A204.1 (cell line): ENCODE measurements around the gene PJVK.

Experiments
- FAIRE-seq: peaks from 2 replicates; lab custom pipeline; 2012; peaks lifted over from hg19 to GRCh38; lab: Jason Lieb, UNC

PJVK gene

DNA sequence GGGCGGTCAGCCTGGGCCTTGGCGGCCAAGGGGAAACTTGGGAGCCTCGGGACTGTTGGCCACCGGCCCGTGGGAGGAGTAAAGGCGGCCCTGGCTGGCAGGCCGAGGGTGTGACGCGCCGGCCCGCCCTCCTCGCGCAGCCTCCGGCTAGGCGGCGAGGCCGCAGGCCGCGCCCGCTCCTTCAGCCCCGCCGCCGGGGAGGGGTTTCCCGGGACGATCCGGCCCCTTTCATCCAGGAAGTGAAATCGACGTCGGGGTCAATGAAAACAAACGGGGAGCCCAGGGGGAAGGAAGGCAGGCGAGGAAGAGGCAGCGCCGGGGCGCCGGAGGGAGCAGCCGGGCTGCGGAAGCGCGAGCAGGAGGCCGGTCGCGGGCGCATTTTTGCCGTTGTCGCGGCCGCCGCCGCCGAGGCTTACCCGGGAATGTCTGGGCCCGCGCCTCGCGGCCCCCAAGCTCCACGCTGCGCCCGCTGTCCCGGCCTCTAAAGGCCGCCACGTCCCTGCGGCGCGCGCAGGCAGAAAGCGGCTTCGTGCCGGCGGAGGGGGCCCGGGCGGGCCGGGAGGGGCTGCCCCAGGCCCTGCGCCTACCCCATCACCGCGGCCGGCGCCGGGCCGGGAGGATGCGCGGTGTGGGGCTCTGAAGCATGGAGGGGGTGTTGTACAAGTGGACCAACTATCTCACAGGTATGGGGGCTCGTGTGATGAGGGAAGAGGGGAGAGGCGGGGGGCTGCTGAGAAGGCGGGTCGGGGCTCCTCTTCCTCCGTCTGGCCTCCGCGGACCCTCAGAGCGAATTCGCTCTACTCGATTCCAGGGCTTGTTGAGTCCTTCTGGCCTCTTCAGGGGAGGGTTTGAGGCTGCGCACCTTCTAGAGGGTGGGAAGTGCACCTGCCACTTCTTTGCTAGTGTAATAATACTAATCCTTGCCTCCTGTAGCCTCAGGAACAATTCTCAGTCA lies 29.3 kb downstream of the PJVK start, which contains the start of gene PLEKHA3:
Gene PLEKHA3 (plus strand): TSS at position 231 of the 955 bp plus-strand sequence. CDS start 413 bp downstream, at position 644.
- no peak for FAIRE-seq

DNA sequence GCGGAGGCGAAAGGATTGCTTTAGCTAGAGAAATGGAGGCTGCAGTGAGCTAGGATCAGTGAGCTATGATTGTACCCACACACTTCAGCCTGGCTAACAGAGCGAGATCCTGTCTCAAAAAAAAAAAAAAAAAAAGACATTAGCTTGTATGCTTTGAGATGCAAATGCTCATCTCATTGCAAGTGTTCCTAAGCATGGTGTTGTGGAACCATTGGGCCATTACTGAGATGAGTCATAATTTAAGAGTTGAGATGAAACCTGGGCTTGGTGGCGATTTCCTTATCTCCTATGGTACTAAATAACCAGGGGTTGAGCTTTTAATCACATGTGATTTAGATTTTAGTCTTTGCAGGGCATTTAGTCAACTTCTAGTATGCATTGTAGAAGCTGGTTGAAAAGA lies 31.3 kb downstream of the PJVK start:
- FAIRE-seq: no peak

DNA sequence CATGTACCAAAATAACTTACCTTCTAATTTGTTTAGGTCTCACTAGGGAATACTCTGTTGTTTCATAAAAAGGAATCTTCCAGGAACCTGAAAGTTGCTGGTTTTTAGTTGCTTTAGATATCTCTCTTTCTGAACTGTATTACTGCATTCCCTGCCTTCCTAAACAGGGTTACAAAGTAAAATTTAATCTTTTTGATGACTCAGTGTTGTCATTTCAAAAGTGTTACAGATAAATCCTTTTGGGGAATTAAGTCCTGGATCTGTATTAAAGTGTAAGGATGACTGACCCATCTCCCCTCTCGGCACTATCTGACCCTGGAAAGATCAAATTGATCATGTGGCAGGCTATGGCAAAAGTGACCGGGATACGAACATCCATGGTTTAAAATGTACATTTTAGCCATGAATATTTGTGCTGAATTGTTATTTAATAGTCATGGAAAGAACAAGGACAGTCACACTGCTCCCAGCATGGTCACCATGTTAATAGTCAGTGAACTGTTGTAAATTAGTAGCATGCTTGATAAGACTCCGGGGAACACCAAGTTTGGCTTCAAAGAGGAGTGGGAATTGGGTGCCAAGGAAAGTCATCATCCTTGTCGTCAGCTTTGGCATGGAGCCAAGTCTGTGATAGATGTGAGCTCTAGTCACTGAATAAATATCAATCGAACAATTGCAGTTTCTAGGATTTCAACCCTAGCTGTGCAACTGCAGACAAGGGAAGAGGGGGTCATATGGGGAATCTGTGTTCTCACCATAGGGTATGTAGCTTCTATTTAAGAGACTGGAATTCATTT lies 33.3 kb downstream of the PJVK start:
- no peak for FAIRE-seq

DNA sequence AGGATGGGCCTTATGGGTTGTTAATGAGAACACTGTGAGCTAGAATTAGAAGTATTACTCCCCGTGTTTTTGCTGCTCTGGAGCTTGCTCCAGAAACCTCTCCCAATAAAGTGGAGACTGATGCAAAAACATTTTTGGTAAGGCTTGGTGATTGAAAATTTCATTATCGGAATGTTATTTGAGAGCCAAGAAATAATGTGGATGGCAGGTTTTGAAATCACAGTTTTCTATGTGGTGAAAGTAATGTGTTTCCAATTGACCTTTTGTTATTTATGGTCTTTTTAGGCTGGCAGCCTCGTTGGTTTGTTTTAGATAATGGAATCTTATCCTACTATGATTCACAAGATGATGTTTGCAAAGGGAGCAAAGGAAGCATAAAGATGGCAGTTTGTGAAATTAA lies 34.2 kb downstream of the PJVK start:
- no peak for FAIRE-seq

DNA sequence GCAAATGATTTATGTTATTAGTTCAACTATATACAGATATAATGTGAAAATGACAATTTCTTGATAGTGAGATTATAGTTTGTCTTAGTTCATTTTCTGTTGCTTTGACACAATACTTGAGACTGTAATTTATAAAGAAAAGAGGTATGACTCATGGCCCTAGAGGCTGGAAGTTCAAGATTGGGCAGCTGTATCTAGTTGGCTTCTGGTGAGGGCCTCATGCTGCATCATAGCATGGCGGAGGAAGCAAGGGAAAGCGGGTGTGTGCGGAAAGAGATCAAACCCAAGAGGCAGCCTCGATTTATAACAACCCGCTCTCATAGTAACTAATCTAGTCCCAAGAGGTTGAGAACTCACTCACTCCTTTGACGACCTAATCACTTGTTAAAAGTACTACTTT lies 40.4 kb downstream of the PJVK start:
- no peak for FAIRE-seq

DNA sequence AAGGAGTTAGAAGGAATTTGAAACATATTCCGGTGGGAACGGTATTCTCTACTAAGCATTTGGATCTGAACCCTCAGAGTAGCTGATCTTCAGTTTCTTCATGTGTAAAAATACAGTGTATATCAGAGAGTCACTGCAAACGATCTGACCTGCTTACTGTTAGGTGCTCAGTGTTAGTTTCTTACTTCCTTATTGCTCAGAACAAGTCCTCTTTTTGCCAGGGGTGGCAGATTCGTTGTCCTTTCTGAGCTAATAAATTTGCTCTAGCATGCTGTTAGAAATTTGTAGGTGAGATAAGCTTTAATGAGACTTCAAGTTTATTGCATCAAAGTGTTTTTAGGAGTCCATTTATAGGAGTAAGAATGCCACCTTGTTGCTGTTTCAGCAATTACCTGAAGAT lies 44.9 kb downstream of the PJVK start:
- no peak for FAIRE-seq

DNA sequence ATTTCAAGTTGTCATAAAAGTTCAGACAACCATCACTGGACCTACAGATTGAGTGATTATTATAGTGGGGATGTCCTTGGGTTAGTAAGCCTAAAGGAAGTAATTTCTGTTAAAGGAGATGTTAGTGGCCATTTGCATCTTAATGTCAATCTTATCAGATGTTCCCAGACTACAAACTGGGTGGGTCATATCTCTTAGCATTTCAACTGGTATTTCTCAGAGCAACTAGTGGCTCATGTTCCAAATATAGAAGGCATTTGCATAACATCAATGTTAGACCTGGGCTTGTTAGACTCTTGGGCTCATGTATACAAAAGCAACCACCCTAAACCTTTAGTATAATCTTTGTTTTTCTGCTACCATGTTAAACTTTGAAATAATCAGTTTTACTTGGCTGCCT lies 47.0 kb downstream of the PJVK start:
- FAIRE-seq: no peak

DNA sequence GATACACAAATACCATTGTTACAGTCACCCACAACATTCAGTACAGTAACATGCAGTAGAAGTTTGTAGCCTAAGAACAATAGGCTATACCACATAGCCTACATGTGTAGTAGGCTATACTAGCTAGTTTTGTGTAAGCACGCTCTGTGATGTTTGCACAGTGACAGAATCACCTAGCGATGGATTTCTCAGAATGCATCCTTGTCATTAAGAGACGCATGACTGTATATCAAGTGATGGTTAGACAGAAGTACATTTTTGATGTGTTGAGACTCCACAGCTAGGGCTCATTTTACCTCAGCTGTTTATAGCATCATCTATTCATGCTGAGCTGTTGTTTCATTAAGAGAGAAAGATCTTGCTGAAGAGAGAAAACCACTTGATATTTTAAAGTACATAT lies 48.5 kb downstream of the PJVK start:
- no peak for FAIRE-seq

DNA sequence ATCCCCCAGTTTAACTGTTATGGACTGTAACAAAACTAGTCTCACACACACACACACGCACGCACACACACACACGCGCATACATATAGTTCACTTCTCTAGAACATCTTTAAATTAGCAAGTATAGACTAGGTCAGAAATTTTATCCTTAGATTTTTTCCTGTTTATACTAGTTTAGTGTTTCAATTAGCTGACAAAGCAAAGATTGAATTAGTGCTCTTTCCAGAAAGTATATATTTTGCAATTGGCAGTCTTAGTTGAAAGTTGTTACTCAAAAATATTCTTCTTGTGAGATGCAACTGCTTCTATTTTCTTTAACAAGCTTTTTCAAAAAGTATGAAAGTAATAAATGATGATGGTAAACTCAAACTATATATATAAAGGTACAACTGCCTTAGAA lies 51.6 kb downstream of the PJVK start:
- FAIRE-seq: no peak

DNA sequence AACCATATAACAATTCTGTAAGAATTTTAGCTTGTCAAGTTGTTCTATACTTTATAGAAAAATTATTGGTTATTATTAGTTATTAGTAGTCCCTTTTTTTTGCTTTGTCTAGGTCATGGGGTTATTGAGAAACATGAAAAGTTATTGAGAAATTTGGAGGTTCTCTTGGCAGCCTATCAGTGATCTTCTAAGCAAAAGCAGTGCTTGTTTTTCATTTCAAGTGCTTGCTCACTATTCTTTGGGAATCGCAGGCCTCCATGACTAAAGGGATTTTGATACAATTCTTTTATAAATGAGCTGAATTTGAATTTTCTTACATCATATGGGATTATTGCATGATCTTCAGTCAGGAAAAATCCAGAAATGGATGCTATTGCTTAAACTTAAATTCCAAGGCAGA lies 54.9 kb downstream of the PJVK start:
- no peak for FAIRE-seq

DNA sequence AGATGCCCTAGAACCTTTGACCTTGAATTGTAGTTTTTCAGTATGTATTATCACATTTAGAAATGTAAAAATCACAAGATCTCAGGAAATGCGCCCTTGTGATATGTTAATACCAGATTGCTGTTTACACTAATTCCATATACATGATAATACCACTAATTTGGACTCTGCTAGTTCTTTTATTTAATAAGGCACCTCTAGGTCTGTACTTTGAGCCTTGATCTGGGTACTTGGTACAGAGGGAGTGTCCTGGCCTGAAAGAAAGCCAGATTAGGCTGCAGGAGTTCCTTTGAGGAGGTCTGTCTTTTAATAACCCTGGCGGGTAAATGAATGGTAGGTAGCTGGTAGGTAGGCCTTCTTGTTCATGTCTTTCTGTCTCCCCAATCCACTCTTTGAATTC lies 55.3 kb downstream of the PJVK start:
- FAIRE-seq: no peak

DNA sequence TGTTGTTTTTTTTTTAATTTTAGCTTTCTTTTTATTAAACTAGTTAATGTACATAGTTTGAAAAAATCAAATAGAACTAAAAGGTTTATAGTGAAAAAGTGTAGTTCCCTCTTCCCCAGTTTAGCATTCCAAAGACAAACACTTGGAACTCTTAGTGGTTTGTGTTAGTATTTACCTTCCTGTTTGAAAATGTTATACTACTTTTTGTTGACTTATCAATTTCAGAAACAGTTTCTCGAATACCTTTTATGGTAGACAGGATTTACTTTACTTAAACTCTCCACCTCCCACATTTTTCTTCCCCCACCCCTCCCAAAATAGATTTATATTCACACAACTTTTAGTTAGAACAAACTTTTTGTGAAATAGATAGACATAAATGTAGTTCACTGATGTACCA lies 55.8 kb downstream of the PJVK start:
- FAIRE-seq: no peak

DNA sequence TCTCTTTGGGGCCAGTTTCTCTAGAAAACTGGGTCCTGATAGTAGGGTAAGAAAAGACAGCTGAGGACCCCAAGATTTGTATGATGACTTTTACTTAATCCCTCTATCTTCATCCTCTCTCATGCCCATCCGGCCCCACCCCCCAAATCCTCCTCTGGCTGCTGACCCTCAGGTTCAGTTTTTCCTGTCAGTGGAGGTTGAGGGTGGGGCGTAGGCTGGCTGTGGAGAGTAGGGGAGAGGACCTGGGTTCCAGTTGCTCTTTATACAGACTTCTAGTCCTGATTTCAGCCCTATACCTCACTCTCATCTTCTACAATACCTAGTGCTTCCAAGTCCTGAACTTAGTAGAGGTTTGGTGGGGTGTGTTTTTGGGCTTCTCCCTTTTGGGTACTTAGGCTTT lies 57.5 kb downstream of the PJVK start:
- FAIRE-seq: no peak

DNA sequence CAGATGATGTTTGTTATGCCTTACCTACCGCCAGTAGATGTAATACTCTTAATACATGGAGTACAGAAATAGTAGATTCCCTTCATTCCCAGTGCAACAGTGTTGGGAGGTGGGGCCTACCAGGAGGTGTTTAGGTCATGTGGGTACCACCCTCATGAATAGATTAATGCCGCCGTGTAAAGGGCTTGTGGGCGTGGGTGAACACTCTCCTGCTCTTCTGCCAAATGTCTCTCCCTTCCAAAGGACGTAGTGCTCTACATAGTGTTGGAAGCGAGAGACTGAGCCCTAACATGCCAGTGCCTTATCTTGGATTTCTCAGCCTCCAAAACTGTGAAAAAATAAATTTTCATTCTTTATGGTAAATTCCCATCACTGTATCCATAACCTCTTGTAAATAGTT lies 59.2 kb downstream of the PJVK start:
- FAIRE-seq: no peak
